Measurements from ENCODE around the gene MYCL.
A peak's percentile ranks its signal among the peaks of the same experiment; 100 is the strongest.

The MYCL gene

DNA sequence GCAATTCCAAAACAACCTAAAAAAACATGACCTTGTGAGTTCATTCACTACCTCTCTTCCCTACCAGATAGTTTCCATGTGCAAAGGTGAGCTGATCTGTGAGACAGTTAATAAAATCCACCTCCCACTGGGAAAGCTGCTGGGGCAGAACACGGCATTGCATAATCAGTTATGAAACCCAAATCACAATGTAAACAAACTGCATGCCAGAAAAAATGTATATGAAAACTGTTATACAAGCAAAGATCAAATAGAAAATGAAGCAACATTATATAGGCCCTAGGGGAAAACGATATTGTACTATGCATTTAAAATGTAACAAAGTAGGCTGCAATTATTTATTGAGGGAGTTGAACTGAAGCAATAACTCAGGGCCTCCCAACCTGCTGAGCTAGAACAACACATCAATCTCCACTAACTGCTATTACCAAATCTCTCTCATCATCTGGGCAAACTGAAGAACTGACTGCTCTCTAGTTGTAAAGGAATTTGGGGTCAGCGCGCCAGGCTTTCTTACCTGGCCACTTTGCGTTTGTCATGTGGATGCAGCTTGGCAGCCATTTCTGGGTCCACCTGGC lies 49.4 kb downstream of the MYCL start (continued):
- TF ChIP-seq ZNF571 (tag by site-specific recombination; IDR thresholded peaks at IDR 0.05) = no peak
- no peak for TF ChIP-seq ZNF623 (tag by site-specific recombination; IDR thresholded peaks at IDR 0.05)
- TF ChIP-seq, protein P1, sequence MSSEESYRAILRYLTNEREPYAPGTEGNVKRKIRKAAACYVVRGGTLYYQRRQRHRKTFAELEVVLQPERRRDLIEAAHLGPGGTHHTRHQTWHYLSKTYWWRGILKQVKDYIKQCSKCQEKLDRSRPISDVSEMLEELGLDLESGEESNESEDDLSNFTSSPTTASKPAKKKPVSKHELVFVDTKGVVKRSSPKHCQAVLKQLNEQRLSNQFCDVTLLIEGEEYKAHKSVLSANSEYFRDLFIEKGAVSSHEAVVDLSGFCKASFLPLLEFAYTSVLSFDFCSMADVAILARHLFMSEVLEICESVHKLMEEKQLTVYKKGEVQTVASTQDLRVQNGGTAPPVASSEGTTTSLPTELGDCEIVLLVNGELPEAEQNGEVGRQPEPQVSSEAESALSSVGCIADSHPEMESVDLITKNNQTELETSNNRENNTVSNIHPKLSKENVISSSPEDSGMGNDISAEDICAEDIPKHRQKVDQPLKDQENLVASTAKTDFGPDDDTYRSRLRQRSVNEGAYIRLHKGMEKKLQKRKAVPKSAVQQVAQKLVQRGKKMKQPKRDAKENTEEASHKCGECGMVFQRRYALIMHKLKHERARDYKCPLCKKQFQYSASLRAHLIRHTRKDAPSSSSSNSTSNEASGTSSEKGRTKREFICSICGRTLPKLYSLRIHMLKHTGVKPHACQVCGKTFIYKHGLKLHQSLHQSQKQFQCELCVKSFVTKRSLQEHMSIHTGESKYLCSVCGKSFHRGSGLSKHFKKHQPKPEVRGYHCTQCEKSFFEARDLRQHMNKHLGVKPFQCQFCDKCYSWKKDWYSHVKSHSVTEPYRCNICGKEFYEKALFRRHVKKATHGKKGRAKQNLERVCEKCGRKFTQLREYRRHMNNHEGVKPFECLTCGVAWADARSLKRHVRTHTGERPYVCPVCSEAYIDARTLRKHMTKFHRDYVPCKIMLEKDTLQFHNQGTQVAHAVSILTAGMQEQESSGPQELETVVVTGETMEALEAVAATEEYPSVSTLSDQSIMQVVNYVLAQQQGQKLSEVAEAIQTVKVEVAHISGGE (tag by site-specific recombination; conservative IDR thresholded peaks at IDR 0.05; ENCODE audit: low read depth) = no peak
- no peak for TF ChIP-seq ZNF549 (tag by site-specific recombination; IDR thresholded peaks at IDR 0.05)
- TF ChIP-seq, protein P2, sequence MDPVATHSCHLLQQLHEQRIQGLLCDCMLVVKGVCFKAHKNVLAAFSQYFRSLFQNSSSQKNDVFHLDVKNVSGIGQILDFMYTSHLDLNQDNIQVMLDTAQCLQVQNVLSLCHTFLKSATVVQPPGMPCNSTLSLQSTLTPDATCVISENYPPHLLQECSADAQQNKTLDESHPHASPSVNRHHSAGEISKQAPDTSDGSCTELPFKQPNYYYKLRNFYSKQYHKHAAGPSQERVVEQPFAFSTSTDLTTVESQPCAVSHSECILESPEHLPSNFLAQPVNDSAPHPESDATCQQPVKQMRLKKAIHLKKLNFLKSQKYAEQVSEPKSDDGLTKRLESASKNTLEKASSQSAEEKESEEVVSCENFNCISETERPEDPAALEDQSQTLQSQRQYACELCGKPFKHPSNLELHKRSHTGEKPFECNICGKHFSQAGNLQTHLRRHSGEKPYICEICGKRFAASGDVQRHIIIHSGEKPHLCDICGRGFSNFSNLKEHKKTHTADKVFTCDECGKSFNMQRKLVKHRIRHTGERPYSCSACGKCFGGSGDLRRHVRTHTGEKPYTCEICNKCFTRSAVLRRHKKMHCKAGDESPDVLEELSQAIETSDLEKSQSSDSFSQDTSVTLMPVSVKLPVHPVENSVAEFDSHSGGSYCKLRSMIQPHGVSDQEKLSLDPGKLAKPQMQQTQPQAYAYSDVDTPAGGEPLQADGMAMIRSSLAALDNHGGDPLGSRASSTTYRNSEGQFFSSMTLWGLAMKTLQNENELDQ (tag by site-specific recombination; IDR thresholded peaks at IDR 0.05; ENCODE audit: low read depth) = no peak
- TF ChIP-seq ZNF211 (tag by site-specific recombination; IDR thresholded peaks at IDR 0.05; ENCODE audit: low read depth) = no peak
- TF ChIP-seq OSR2 (tag by site-specific recombination; IDR thresholded peaks at IDR 0.05) = peak; percentile 86
- TF ChIP-seq OVOL3 (tag by site-specific recombination; IDR thresholded peaks at IDR 0.05) = peak; percentile 83; the same call in 1 of the 2 replicates
- TF ChIP-seq, protein P3, sequence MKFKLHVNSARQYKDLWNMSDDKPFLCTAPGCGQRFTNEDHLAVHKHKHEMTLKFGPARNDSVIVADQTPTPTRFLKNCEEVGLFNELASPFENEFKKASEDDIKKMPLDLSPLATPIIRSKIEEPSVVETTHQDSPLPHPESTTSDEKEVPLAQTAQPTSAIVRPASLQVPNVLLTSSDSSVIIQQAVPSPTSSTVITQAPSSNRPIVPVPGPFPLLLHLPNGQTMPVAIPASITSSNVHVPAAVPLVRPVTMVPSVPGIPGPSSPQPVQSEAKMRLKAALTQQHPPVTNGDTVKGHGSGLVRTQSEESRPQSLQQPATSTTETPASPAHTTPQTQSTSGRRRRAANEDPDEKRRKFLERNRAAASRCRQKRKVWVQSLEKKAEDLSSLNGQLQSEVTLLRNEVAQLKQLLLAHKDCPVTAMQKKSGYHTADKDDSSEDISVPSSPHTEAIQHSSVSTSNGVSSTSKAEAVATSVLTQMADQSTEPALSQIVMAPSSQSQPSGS (tag by site-specific recombination; IDR thresholded peaks at IDR 0.05; ENCODE audit: low read depth) = peak; percentile 55; the same call in 1 of the 2 replicates
- TF ChIP-seq ZNF394 (tag by site-specific recombination; IDR thresholded peaks at IDR 0.05; ENCODE audit: borderline replicate concordance) = 0 out of 2 replicates have a peak, but pooled peaks have one; percentile 30
- TF ChIP-seq SCRT2 (tag by site-specific recombination; IDR thresholded peaks at IDR 0.05) = peak; percentile 82
- peak; percentile 83 for TF ChIP-seq ZNF366 (tag by site-specific recombination; conservative IDR thresholded peaks at IDR 0.05)
- peak; percentile 58 for TF ChIP-seq ZSCAN30 (tag by site-specific recombination; IDR thresholded peaks at IDR 0.05)
- no peak for TF ChIP-seq ZNF302 (tag by site-specific recombination; IDR thresholded peaks at IDR 0.05; ENCODE audit: low read depth)
- TF ChIP-seq, protein P4, sequence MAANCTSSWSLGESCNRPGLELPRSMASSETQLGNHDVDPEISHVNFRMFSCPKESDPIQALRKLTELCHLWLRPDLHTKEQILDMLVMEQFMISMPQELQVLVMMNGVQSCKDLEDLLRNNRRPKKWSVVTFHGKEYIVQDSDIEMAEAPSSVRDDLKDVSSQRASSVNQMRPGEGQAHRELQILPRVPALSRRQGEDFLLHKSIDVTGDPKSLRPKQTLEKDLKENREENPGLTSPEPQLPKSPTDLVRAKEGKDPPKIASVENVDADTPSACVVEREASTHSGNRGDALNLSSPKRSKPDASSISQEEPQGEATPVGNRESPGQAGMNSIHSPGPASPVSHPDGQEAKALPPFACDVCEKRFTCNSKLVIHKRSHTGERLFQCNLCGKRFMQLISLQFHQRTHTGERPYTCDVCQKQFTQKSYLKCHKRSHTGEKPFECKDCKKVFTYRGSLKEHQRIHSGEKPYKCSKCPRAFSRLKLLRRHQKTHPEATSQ (tag by site-specific recombination; IDR thresholded peaks at IDR 0.05) = no peak
- no peak for TF ChIP-seq ZNF514 (tag by site-specific recombination; IDR thresholded peaks at IDR 0.05)
- TF ChIP-seq ZNF175 (tag by site-specific recombination; IDR thresholded peaks at IDR 0.05) = no peak
- TF ChIP-seq, protein P5, sequence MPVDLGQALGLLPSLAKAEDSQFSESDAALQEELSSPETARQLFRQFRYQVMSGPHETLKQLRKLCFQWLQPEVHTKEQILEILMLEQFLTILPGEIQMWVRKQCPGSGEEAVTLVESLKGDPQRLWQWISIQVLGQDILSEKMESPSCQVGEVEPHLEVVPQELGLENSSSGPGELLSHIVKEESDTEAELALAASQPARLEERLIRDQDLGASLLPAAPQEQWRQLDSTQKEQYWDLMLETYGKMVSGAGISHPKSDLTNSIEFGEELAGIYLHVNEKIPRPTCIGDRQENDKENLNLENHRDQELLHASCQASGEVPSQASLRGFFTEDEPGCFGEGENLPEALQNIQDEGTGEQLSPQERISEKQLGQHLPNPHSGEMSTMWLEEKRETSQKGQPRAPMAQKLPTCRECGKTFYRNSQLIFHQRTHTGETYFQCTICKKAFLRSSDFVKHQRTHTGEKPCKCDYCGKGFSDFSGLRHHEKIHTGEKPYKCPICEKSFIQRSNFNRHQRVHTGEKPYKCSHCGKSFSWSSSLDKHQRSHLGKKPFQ (tag by site-specific recombination; IDR thresholded peaks at IDR 0.05) = peak; percentile 41; the same call in 1 of the 2 replicates
- peak; percentile 98 for TF ChIP-seq ZNF600 (tag by site-specific recombination; IDR thresholded peaks at IDR 0.05)
- TF ChIP-seq ZNF266 (tag by site-specific recombination; IDR thresholded peaks at IDR 0.05; ENCODE audit: low read depth) = no peak
- TF ChIP-seq ZNF654 (tag by site-specific recombination; IDR thresholded peaks at IDR 0.05; ENCODE audit: low read depth) = no peak
- TF ChIP-seq ZNF354C (tag by site-specific recombination; IDR thresholded peaks at IDR 0.05; ENCODE audit: borderline replicate concordance, low read depth) = no peak
- 0 out of 2 replicates have a peak, but pooled peaks have one; percentile 51 for TF ChIP-seq ZNF561 (tag by site-specific recombination; IDR thresholded peaks at IDR 0.05; ENCODE audit: borderline replicate concordance)
- TF ChIP-seq ZNF626 (tag by site-specific recombination; IDR thresholded peaks at IDR 0.05) = no peak
- TF ChIP-seq ZNF221 (tag by site-specific recombination; IDR thresholded peaks at IDR 0.05; ENCODE audit: borderline replicate concordance) = no peak
- TF ChIP-seq ZNF473 (tag by site-specific recombination; IDR thresholded peaks at IDR 0.05) = no peak
- TF ChIP-seq ZNF785 (tag by site-specific recombination; IDR thresholded peaks at IDR 0.05) = no peak
- TF ChIP-seq ZNF610 (tag by site-specific recombination; IDR thresholded peaks at IDR 0.05; ENCODE audit: borderline replicate concordance) = peak; percentile 68; the same call in 1 of the 2 replicates
- TF ChIP-seq MZF1 (tag by site-specific recombination; IDR thresholded peaks at IDR 0.05; ENCODE audit: borderline replicate concordance) = peak; percentile 30; the same call in 1 of the 2 replicates
- no peak for TF ChIP-seq ZNF214 (tag by site-specific recombination; IDR thresholded peaks at IDR 0.05; ENCODE audit: borderline replicate concordance)
- no peak for TF ChIP-seq ZNF701 (tag by site-specific recombination; IDR thresholded peaks at IDR 0.05)

All from HEK293 (cell line).